ENCODE measurements around the gene ROBO4.

ROBO4 gene

GRCh38 chr11:124864892-124865180 is 32.8 kb downstream of the ROBO4 start:
- DNase-seq (ENCODE audit: low read depth, low spot score) = no peak

GRCh38 chr11:124864176-124864891 is 33.3 kb downstream of the ROBO4 start:
- H3K4me3 ChIP-seq (ENCODE audit: low read length) = no peak overlapping the region
- no peak for DNase-seq (ENCODE audit: low read depth, low spot score)

More at GRCh38 chr11:124864892-124865180, 32.8 kb downstream of the ROBO4 start:
- H3K4me3 ChIP-seq (ENCODE audit: low read length) = no peak overlapping the region

- no peak for DNase-seq (ENCODE audit: low read depth, low spot score)
- no peak overlapping the region for H3K4me3 ChIP-seq (ENCODE audit: low read length)
Measured at GRCh38 chr11:124863826-124864165, 33.9 kb downstream of the ROBO4 start.

- no peak overlapping the region for H3K4me3 ChIP-seq (ENCODE audit: low read length)
- no peak for DNase-seq (ENCODE audit: low read depth, low spot score)
Measured at GRCh38 chr11:124863137-124863825, 34.4 kb downstream of the ROBO4 start.

- DNase-seq (ENCODE audit: low read depth, low spot score) = no peak
- no peak overlapping the region for H3K4me3 ChIP-seq (ENCODE audit: low read length)
Measured at GRCh38 chr11:124861670-124862069, 36.0 kb downstream of the ROBO4 start.

- no peak for DNase-seq (ENCODE audit: low read depth, low spot score)
- no peak overlapping the region for H3K4me3 ChIP-seq (ENCODE audit: low read length)
Measured at GRCh38 chr11:124859171-124859570, 38.5 kb downstream of the ROBO4 start.

- H3K4me3 ChIP-seq (ENCODE audit: low read length) = no peak overlapping the region
- no peak for DNase-seq (ENCODE audit: low read depth, low spot score)
Measured at GRCh38 chr11:124846070-124846673, 51.5 kb downstream of the ROBO4 start.

- H3K4me3 ChIP-seq (ENCODE audit: low read length) = no peak overlapping the region
- no peak for DNase-seq (ENCODE audit: low read depth, low spot score)
Measured at GRCh38 chr11:124844664-124845079, 53.0 kb downstream of the ROBO4 start.

GRCh38 chr11:124843616-124843910 is 54.1 kb downstream of the ROBO4 start:
- peak overlapping the region; percentile 35 for H3K4me3 ChIP-seq (ENCODE audit: low read length)
- DNase-seq (ENCODE audit: low read depth, low spot score) = no peak

GRCh38 chr11:124842305-124842704 is 55.4 kb downstream of the ROBO4 start:
- DNase-seq (ENCODE audit: low read depth, low spot score) = no peak
- no peak overlapping the region for H3K4me3 ChIP-seq (ENCODE audit: low read length)

- no peak for DNase-seq (ENCODE audit: low read depth, low spot score)
- H3K4me3 ChIP-seq (ENCODE audit: low read length) = no peak overlapping the region
Measured at GRCh38 chr11:124841840-124842239, 55.8 kb downstream of the ROBO4 start.

- H3K4me3 ChIP-seq (ENCODE audit: low read length) = no peak overlapping the region
- no peak for DNase-seq (ENCODE audit: low read depth, low spot score)
Measured at GRCh38 chr11:124841201-124841600, 56.5 kb downstream of the ROBO4 start.

GRCh38 chr11:124840666-124841065 is 57.0 kb downstream of the ROBO4 start:
- no peak for DNase-seq (ENCODE audit: low read depth, low spot score)
- H3K4me3 ChIP-seq (ENCODE audit: low read length) = no peak overlapping the region

- no peak for DNase-seq (ENCODE audit: low read depth, low spot score)
- no peak overlapping the region for H3K4me3 ChIP-seq (ENCODE audit: low read length)
Measured at GRCh38 chr11:124839972-124840621, 57.6 kb downstream of the ROBO4 start.

GRCh38 chr11:124839128-124839971 is 58.3 kb downstream of the ROBO4 start:
- no peak for DNase-seq (ENCODE audit: low read depth, low spot score)
- no peak overlapping the region for H3K4me3 ChIP-seq (ENCODE audit: low read length)

- DNase-seq (ENCODE audit: low read depth, low spot score) = no peak
- H3K4me3 ChIP-seq (ENCODE audit: low read length) = no peak overlapping the region
Measured at GRCh38 chr11:124838805-124839127, 58.9 kb downstream of the ROBO4 start.

GRCh38 chr11:124837491-124837856 is 60.2 kb downstream of the ROBO4 start:
- DNase-seq (ENCODE audit: low read depth, low spot score) = peak; percentile 71
- H3K4me3 ChIP-seq (ENCODE audit: low read length) = no peak overlapping the region

- DNase-seq (ENCODE audit: low read depth, low spot score) = no peak
- no peak overlapping the region for H3K4me3 ChIP-seq (ENCODE audit: low read length)
Measured at GRCh38 chr11:124835918-124836317, 61.7 kb downstream of the ROBO4 start.

GRCh38 chr11:124834526-124835180 is 63.0 kb downstream of the ROBO4 start:
- DNase-seq (ENCODE audit: low read depth, low spot score) = no peak
- H3K4me3 ChIP-seq (ENCODE audit: low read length) = no peak overlapping the region

Data from Jurkat, Clone E6-1 (cell line).